Measurements from ENCODE around the gene SPSB1.
A peak's percentile ranks its signal among the peaks of the same experiment; 100 is the strongest.

The SPSB1 gene

DNA sequence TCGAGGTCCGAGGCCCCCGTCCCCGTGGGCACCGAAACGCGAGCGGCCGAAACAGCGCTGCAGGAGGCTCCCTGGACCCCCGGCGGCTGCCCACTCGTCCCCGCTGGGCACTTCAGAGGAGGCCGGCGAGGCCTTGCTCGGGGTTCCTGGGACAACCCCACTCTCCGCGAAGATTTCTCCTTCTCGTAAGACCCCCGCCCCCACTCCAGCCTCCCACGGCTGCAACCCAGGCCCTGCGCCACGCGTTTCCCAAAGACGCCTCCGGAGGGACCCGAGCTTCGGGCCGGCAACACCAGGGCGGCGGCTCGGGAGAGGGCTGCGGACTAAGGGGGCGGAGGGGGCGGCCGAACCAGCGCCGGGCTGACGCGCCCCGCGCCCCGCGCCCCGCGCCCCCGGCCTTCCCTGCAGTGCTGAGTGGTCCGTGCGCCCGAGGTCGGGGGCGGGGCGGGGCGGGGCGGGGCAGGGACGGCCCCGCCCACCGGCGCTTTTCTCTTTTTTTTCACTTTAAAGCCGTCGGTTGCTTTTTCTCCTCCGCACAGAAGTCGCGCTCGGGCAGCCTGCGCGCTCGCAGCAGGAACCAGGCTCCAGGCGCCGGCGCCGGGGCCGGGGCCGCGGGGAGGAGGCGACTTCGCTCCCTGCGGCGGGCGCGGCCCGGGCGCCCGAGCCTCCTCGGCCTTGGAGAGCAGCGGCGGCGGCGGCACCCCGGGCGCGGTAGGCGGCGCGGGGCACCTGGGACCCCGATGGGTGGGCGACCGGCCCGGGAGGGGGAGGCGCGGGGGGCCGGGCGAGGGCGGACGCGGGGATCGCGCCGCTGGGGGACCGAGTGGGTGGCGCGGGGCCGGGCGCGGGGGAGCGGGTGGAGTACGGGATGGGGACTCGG, at the start of gene SPSB1:
SPSB1 (plus strand) TSS at position 534 of the 880 bp plus-strand sequence. CDS start 62,998 bp downstream, outside the sequence.
- peak in 3 of 4 experiments; percentile 37 to 54 (median 48) for DNase-seq

DNA sequence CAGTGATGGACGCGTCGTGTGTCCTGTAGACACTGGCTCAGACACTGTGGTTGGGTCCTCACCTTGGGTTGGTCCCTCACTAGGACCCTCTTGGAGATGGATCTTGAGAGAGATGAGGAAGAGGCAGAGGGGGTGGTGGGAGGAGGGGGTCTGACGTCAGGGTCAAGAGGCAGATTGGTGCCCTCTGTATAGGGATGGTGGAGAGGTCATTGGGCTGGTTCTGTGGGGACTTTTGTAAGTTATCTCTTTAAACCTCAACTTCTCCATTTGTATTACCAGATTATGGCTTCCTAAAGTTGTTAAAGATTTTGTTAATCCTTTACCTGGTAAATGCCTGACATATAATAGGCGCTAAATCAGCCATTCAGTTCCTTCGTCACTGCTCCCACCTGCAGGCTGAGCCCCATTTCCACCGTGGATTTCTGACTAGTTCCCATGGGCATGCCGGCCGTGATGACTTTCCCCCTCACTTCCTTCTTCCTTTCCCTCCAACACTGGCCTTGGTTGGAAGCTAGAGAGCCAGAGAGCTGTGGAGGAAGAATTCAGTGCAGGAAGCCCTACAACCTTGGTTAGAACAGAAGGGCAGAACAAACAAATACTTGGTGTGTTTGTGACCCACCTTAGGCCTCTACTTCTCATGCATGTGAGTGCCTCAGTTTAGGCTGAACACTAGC, 49.5 kb upstream of the SPSB1 start:
- DNase-seq, result no peak

DNA sequence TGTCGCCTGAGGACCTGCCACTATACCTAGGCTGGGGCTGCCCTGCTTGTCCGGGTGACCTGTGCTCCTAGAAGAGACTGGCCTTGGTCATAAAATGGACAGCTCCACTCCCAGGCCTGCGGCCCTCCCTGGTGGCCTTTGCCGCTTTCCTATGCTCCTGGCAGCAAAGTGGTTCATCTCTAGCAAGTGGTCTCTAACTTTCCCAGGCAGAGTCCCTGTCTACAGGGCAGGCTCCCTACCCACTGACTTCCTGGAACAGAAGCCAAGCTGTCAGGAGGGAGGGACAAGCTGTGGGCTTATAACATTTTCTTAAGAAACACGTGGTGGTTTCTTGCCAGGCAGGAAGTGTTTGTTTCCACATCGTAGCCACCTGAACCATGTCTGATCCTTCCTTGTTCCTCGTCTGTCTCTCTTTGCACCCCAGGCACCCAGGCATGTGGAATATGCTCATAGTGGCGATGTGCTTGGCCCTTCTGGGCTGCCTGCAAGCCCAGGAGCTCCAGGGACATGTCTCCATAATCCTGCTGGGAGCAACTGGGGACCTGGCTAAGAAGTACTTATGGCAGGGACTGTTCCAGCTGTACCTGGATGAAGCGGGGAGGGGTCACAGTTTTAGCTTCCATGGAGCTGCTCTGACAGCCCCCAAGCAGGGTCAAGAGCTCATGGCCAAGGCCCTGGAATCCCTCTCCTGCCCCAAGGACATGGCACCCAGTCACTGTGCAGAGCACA, 48.0 kb upstream of the SPSB1 start:
- no peak for DNase-seq

DNA sequence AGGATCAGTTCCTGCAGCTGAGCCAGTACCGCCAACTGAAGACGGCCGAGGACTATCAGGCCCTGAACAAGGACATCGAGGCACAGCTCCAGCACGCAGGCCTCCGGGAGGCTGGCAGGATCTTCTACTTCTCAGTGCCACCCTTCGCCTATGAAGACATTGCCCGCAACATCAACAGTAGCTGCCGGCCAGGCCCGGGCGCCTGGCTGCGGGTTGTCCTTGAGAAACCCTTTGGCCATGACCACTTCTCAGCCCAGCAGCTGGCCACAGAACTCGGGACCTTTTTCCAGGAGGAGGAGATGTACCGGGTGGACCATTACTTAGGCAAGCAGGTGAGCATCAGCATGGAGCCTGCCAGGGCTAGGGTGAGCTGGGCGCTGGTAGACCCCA, 47.5 kb upstream of the SPSB1 start:
- no peak for DNase-seq

DNA sequence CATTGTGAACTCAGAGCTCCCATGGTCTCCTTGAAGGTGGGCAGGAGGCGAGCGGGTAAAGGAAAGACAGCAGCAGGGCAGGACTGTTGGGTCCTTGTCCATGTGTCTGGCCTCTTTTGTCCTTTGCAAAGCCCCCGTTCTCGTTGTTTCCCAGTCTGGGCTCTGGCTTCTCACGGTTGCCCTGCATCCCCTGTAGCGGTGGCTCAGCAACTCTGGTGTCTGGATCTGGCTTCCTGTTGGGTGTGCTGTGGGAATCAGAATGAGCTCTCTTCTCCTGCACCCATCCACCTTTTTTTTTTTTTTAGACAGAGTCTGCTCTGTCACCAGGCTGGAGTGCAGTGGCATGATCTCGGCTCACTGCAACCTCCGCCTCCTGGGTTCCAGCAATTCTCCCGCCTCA, 47.0 kb upstream of the SPSB1 start:
- no peak for DNase-seq

DNA sequence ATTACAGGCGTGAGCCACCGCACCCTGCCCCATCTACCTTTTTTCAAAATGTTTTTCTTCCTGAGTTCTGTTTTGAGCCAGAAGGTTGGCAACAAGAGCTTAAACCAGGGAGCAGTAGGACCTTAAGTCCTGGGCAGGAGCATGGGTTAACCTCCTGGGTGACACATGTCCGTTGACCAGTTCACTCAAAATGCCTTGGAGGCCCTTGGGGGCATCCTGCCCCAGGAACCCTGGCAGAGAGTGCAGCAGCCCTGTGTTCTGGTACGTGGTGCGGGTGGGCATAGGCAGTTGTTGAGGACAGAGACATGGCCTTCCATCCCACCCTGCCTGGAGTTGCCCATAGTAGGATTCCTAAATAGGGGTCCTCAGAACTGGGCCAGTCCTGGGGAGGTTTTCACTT, 46.5 kb upstream of the SPSB1 start:
- DNase-seq, result no peak

DNA sequence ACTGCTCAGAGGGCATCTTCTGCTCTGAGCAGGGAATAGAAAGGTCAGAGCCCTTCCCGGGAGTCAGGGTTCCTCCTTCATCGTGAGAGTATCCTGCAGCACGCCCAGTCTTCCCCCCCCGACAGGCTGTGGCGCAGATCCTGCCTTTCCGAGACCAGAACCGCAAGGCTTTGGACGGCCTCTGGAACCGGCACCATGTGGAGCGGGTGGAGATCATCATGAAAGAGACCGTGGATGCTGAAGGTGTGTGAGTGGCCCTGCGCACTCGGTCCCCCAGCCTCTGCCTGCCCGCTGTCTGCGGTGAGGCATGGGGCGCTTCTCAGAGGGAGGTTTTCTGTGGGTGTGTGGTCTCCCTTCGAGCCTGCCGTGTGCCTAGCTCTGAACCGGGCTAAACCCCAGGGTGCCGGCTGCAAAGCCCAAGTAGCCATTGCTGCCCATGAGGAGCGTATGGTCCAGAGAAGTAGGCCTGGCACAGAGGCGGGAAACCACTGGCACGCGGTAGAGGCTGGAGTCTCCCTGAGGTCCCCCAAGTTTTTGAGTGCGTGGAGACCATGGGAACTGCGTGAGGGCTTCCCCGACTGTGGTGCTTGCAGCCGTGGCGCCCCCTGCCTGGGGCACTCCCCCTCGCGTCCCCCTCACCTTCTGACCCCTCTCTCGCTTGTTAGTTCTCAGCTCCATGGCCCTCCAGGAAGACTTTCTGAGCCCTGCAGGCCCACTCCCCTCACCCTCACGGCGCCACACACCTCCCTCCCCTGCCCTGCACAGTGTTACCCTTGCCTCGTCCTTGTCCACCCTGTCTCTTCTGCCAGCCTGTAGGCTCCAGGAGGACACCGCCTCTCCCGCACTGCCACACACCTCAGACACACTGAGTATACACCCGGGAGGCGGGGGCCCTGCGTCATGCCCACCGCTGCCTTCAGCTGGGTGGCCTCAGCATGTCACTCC, 45.6 kb upstream of the SPSB1 start:
- no peak for DNase-seq

DNA sequence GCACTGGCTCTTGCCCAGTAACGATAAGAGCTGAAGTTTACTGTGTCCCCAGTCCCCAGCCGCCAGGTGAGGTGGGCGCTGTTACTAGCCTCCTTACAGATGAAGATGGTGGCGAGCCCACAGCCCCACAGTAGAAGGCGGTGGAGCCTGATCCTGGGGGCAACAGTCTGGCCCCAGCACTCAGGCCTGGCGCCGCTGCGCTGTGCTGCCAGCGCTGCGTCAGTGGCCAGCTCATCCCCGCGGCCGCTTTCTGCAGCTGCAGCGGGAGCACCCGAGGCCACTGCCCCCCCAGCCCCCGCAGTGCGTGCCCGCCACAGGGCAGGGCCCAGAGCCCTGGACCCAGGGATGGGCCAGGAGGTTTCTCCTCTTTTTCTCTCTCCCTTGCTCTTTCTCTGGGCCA, 44.8 kb upstream of the SPSB1 start:
- DNase-seq, result no peak

DNA sequence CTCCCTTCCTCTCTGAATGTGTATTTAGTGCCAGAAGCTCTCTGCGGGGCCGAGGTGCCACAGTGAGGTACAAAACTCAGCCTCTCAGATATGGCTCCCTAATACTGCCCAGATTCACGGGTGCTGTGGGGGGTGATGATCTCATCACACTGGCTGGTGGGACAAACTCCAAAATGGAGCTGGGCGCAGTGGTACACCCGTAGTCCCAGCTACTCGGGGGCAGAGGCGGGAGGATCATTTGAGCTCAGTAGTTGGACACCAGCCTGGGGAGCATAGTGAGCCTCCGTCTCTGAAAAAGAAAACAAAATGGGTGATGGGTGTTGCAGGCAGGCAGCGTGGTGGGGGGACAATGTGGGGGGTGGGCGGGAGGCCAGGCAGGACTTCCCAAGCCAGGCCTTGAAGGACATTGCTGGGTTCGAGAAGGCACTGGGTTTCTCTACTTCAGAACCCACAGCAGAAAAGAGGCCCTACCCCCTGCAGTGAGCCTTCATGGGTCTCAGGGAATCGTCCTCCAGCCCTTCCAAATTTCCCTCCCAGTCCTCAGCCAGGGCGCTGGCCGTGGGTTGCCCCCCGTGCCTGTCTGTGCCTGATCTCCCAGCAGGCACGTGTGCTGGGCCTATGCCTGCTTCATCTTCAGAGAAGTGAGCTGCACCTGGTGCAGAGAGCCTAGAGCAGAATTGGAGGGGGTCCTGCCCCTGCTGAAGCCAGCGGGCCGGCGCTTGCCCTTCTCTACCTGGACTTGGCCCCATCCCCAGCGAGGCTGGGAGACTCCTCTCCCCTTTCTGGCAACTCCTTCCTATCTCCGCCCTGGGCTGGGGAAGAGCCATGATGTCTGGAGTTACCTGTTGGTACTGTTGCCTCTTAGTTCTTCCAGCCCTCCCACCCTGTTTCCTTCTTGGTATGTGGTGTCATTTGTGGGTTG, 44.1 kb upstream of the SPSB1 start:
- no peak for DNase-seq

DNA sequence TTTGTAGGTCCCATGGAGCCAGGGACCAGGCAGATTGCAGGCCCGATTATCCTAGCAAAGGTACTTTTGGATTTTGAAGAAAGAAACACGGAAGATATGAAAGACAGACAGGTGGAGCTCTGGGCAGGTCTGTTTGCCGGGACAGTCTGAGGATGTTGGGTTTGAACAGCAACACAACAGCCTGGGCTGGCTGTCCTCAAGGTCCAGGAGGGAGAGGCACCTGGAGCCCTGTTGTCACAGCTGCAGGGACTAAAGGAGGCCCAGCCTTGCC, 43.5 kb upstream of the SPSB1 start:
- DNase-seq, result no peak

DNA sequence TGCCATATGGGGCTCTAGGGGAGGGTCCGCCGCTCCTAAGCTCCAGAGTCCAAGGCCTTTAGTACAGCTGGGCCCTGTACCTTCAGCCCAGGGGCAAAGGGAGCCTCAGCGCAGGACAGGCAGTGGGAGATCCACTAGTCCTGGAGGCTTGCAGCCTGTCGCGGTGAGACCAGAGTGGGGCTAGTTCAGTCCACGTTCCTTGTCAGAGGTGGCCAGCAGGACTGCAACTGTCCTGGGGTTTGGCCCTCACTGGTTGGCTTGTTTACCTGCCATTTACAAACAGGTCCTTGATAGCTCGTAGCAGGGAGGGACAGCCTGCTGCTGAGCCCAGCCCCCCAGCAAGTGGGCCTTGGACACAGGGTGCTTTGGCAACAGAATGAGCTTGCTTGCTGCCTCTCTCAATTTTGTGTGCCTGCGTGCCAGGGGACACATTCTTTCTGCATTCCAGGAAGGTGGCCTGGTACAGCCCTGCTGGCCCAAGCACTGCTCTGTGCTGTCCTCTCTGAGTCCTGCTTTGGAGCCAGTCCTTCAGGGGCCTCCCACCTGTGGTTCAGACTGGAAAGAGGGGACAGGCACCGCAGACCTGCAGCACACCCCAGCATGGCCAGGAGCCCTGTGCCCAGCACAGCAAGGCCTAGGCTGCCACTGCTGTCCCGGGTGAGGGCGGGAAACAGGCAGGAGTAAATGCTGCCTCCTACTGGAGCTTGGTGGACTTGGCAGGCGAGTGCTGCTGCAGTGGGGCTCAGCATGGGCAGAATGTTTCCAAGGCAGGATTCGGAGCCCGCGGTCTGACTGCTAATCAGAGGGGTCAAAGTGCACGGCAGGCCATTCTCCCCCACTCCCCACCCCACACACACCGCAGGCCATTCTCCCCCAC, 42.9 kb upstream of the SPSB1 start:
- DNase-seq, result no peak

DNA sequence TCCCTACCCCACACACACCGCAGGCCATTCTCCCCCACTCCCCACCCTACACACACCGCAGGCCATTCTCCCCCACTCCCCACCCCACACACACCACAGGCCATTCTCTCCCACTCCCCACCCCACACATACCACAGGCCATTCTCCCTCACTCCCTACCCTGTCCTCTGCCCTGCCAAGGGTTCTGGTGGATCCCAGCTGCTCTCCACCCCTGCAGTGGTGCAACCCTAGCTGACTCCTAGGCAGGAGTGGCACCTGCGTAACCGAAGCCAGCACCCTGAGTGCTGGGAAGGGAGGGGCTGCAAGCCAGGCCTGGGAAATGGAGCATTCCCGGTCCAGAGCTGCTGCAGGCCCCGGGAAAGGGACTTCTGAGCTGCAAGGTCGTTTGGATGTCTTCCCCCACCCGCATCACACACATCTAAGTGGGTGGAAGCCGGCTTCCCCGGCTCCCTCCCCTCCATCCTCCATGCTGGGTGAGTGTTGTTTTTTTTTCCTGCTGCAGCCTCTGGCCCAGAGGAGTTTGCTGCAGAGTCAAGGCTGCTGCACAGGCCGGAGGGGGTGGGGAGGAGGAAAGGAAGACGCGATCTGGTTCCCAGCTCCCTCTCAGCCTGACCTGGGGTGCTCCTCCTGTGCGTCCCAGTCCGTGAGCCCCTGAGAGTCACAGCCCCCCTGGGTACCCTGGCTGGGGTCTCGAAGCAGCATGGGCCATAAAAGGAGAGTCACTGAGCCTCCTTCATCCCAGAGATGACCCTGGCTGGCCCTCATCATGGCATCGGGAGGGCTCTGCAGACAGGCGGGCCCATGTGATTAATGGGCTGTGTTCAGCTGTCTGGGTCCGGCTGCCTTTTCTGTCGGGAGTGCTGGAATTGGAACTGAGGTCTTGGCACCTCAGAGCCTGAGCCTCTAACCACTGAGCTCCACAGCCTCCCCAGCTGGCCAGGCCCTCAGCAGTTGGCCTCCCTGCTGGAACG, 42.0 kb upstream of the SPSB1 start:
- DNase-seq, result no peak

DNA sequence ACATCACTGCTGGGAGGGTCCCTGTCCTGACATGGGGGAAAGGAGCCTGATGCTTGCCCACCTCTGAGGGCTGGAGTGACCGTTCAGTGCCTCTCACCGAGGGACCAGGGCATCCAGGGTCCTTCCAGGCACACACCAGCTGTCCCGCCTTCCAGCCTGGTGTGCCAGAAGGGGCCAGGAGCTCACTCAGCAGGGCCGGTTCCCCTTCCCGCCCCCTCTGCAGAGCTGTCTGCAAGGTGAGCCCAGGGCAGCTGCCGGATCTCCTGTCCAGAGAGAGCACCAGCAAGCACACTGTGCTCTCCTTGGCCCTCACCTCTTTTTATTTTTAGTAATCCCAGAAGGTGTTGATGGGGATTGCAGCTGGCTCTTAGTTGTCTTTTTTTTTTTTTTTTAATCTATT, 41.2 kb upstream of the SPSB1 start:
- no peak for DNase-seq

DNA sequence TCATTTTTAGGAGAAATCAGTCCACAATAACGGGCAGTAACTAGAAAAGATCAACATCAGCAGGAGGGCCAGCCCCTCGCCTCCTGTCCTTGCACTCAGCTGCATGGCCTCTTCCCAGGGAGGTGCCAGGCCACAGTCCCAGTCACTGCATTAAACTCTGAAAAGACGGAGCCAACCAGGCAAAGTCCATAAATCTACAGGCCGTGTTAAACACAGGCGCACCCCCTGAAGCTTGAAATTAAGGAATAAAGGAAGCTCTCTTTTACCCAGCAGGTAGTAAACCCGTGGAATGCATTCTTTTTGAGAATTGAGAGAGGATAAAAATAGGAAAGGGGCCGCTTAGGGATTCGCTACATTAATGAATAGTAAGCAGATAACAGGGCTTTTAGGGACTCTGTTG, 39.7 kb upstream of the SPSB1 start:
- DNase-seq, result no peak

DNA sequence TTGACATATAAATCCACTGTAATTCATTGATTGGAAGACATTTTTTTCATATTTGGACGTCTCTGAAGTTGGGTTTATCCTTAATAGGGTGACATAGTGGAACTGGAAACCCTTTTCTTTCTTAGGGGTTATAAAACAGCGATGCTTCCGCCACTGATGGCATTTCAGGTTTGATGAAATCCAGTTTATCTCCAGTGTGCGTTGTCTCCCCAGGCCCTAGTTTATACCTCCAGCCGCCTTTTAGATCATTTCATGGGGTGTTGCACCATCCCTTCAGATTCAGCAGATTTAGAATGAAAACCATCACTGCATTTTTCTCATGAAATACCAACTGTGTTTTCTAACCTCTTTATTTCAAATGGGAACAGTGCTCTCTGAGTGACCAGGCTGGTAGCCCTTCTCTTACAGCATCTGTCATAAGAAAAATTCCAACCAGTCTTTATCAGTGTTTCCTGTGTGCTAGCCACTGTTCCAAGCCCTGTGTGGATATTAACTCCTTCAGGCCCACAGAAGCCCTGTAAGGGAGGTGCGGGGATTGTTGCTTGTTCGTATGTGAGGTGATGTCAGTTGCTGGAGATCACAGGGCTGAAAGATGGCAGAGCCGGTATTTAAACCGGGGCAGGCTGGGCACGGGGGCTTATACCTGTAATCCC, 39.1 kb upstream of the SPSB1 start:
- no peak for DNase-seq

DNA sequence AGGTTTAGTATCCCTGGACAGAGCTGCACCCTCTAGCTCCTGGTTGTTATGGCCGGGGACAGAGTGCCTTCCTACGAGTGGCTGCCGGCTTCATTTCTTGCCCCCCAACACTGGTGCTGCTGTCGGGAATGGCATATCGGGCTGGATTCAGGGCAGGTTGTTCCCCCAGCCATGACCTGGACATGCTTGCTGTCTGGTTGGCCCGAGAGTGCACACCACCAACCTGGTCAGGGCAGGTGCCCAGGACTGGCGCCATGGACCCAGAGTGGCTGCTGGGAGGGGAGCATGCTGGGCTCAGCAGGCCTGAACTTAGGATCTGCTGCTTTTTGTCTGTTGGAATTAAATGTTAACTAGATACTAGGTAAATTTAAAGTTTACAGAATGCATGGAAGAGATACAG, 36.4 kb upstream of the SPSB1 start:
- DNase-seq, result no peak

DNA sequence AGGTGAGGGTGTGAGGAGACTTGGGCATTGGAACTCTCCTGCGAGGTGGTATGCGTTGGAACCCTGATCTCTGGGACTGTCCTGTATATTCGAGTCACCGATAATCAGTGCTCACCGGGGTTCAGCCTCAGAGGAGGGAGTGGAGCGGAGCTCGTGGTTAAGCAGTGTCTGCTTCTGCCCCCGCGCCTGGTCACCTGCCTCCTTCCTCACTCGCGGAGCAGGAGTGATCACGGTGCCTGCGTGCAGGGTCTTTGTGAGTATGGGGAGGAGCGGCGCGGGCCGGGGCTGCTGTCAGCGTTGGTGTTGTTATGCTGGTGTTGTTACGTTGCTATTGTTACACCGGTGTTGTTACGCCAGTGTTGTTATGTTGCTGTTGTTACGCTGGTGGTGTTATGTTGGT, 34.8 kb upstream of the SPSB1 start:
- DNase-seq, result no peak

DNA sequence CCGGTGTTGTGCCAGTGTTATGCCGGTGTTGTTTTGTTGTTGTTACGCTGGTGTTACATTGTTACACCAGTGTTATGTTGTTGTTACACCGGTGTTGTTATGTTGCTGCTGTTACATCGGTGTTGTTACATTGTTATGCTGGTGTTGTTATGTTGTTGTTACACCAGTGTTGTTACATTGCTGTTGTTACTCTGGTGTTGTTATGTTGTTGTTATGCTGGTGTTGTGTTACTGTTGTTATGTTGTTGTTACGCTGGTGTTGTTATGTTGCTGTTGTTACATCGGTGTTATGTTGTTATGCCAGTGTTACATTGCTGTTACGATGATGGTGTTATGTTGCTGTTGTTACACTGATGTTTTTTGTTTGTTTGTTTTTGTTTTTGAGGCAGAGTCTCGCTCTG, 34.1 kb upstream of the SPSB1 start:
- no peak for DNase-seq

All from activated CD4-positive, CD25-positive, alpha-beta regulatory T cell (primary cell).